ENCODE measurements around the gene CGB2.

DNA sequence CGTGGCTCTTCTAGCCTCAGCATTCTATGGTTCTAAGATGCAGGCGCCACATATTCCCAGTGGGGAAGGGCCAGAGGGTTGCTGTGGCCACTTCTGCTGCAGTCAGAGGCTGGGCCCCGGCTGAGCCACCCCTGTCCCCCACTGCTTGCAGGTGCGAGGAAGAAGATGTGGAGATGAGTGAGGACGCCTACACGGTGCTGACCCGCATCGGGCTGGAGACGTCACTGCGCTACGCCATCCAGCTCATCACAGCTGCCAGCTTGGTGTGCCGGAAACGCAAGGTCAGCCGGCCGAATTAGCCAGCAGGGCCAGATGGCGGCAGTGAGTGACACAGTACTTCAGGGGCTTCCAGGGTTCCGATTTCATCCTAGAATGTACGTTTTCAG is 16.8 kb upstream of the CGB2 start:
- TF ChIP-seq, protein P1, sequence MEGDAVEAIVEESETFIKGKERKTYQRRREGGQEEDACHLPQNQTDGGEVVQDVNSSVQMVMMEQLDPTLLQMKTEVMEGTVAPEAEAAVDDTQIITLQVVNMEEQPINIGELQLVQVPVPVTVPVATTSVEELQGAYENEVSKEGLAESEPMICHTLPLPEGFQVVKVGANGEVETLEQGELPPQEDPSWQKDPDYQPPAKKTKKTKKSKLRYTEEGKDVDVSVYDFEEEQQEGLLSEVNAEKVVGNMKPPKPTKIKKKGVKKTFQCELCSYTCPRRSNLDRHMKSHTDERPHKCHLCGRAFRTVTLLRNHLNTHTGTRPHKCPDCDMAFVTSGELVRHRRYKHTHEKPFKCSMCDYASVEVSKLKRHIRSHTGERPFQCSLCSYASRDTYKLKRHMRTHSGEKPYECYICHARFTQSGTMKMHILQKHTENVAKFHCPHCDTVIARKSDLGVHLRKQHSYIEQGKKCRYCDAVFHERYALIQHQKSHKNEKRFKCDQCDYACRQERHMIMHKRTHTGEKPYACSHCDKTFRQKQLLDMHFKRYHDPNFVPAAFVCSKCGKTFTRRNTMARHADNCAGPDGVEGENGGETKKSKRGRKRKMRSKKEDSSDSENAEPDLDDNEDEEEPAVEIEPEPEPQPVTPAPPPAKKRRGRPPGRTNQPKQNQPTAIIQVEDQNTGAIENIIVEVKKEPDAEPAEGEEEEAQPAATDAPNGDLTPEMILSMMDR (IDR thresholded peaks at IDR 0.05; ENCODE audit: insufficient read depth, low read depth, low read length), result no peak
- no peak for TF ChIP-seq EZH2 (IDR thresholded peaks at IDR 0.05; ENCODE audit: insufficient read depth, low read length)
